Measurements from ENCODE around the gene TEX11. TPM values are rescaled to one million over a fixed set of nuclear protein-coding genes. Genes with fewer than 3 reads are reported as not detected.

Gene TEX11
- total and polyA plus RNA-seq, 2 of the 13 experiments (the other 11 are each of a cell fraction or from before 2014, with no cell fraction given), result not detected

DNA sequence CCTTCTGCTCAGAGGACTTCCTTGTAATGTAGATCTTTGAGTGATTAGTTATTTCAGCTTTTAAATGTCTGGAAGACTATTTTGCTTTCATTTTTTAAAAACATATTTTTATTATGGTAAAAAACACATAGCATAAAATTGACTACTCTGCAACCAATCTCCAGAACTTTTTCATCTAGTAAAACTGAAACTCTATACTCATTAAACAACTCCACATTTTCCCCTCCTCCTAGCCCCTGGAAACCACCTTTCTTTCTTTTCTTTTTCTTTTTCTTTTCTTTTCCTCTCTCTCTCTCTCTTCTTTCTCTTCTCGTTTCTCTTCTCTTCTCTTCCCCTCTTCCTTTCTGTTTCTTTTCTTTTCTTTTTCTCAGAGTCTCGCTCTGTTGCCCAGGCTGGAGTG, 233.2 kb downstream of the TEX11 start (continued):
- TF ChIP-seq, protein P1, sequence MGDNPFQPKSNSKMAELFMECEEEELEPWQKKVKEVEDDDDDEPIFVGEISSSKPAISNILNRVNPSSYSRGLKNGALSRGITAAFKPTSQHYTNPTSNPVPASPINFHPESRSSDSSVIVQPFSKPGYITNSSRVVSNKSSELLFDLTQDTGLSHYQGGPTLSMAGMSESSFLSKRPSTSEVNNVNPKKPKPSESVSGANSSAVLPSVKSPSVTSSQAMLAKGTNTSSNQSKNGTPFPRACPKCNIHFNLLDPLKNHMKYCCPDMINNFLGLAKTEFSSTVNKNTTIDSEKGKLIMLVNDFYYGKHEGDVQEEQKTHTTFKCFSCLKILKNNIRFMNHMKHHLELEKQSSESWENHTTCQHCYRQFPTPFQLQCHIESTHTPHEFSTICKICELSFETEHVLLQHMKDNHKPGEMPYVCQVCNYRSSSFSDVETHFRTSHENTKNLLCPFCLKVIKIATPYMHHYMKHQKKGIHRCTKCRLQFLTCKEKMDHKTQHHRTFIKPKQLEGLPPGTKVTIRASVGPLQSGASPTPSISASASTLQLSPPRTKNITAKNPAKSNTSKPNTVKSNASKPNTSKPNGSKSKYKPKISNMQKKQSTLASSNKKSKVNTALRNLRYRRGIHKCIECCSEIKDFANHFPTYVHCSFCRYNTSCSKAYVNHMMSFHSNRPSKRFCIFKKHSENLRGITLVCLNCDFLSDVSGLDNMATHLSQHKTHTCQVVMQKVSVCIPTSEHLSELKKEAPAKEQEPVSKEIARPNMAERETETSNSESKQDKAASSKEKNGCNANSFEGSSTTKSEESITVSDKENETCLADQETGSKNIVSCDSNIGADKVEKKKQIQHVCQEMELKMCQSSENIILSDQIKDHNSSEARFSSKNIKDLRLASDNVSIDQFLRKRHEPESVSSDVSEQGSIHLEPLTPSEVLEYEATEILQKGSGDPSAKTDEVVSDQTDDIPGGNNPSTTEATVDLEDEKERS (CRISPR knock-in tag; IDR thresholded peaks at IDR 0.05), result no peak
- TF ChIP-seq, protein P2, sequence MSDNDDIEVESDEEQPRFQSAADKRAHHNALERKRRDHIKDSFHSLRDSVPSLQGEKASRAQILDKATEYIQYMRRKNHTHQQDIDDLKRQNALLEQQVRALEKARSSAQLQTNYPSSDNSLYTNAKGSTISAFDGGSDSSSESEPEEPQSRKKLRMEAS (IDR thresholded peaks at IDR 0.05), result no peak
- TF ChIP-seq, protein P3, sequence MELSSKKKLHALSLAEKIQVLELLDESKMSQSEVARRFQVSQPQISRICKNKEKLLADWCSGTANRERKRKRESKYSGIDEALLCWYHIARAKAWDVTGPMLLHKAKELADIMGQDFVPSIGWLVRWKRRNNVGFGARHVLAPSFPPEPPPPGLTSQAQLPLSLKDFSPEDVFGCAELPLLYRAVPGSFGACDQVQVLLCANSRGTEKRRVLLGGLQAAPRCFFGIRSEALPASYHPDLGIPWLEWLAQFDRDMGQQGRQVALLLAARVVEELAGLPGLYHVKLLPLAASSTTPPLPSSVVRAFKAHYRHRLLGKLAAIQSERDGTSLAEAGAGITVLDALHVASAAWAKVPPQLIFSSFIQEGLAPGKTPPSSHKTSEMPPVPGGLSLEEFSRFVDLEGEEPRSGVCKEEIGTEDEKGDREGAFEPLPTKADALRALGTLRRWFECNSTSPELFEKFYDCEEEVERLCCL (CRISPR knock-in tag; IDR thresholded peaks at IDR 0.05; ENCODE audit: borderline replicate concordance), result no peak
- TF ChIP-seq ZFP82 (CRISPR knock-in tag; IDR thresholded peaks at IDR 0.05; ENCODE audit: borderline replicate concordance) (no peak), CBX2 (IDR thresholded peaks at IDR 0.05; ENCODE audit: low read depth, low read length) (no peak), CBX2 (CRISPR knock-in tag; IDR thresholded peaks at IDR 0.05; ENCODE audit: low read depth) (no peak)

DNA sequence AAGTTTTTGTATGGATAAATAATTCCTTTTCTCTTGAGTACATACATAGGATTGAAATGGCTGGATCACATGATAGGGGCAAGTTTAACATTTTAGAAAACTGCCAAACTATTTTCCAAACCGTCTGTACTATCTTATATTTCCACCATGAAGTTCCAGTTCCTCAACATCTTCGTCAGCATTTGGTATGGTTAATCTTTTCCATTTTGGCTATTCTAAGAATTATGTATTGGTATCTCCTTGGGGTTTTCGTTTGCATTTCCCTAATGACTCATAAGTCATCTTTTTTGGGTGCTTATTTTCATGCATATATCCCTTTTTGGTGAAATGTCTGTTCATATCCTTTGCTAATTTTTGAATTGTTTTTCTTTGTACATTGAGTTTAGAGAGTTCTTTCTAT, 236.2 kb downstream of the TEX11 start:
- no peak overlapping the region for H3K9ac ChIP-seq (ENCODE audit: insufficient read depth, low read depth, low read length)
- H3K9me3 ChIP-seq (ENCODE audit: low read length), result no peaks in the 10 kb centered on the region
- no peaks in the 10 kb centered on the region for H3K27me3 ChIP-seq (ENCODE audit: control insufficient read depth in 1 of 2, insufficient read depth in 2 of 2, low read length in 2 of 2)
- ChIA-PET CTCF (ENCODE audit: low intra/inter-chr PET ratio, low total read pairs) (no interaction called here), POLR2A (no interaction called here)
- H2AFZ ChIP-seq (ENCODE audit: low read length), result no peak overlapping the region
- in situ Hi-C loops (cut with HindIII; ENCODE audit: extremely low pct_ligation_motif_present, low pct_unique_long_range_greater_than_20kb) (no loop called here), intact Hi-C loops (cut with micrococcal nuclease; ENCODE audit: unreplicated experiment) (no loop called here)
- no peaks in the 10 kb centered on the region for H4K20me1 ChIP-seq (ENCODE audit: insufficient read depth, low read length)
- ATAC-seq (no peak), DNase-seq (ENCODE audit: low spot score) (no peak), FAIRE-seq (no peak)
- no peaks in the 10 kb centered on the region for H3K4me1 ChIP-seq (ENCODE audit: insufficient read depth, low read length)
- H3K36me3 ChIP-seq (replicated peaks in 1 of 2; ENCODE audit: control insufficient read depth in 1 of 2, insufficient read depth in 2 of 2, low read length in 2 of 2), result no peaks in the 10 kb centered on the region
- no peak overlapping the region for H3K4me3 ChIP-seq (replicated peaks in 1 of 3; ENCODE audit: insufficient read depth in 1 of 3, low read depth in 2 of 3, low read length in 3 of 3)
- BruUV-seq (replicated peaks), result no TSS peak
- WGBS (ENCODE audit: low lambda C conversion rate), result 2% methylated on average over 3 of the region's 3 CpGs
- no peaks in the 10 kb centered on the region for H3K79me2 ChIP-seq (ENCODE audit: insufficient read depth, low read length)
- no peak overlapping the region for H3K4me2 ChIP-seq (ENCODE audit: low read depth, low read length)
- no peak overlapping the region for H3K27ac ChIP-seq (ENCODE audit: extremely low read length, insufficient read depth, low read length)
- TF ChIP-seq TARDBP (CRISPR knock-in tag; IDR thresholded peaks at IDR 0.05) (no peak), NR2F1 (CRISPR knock-in tag; IDR thresholded peaks at IDR 0.05) (no peak), NRL (CRISPR knock-in tag; IDR thresholded peaks at IDR 0.05; ENCODE audit: borderline replicate concordance) (no peak), ZFP62 (CRISPR knock-in tag; IDR thresholded peaks at IDR 0.05) (no peak), ETV6 (CRISPR knock-in tag; conservative IDR thresholded peaks at IDR 0.05) (no peak), PLRG1 (conservative IDR thresholded peaks at IDR 0.05) (no peak), ZFP90 (CRISPR knock-in tag; IDR thresholded peaks at IDR 0.05; ENCODE audit: borderline replicate concordance) (no peak), ZSCAN30 (CRISPR knock-in tag; IDR thresholded peaks at IDR 0.05) (no peak)
- TF ChIP-seq, protein P4, sequence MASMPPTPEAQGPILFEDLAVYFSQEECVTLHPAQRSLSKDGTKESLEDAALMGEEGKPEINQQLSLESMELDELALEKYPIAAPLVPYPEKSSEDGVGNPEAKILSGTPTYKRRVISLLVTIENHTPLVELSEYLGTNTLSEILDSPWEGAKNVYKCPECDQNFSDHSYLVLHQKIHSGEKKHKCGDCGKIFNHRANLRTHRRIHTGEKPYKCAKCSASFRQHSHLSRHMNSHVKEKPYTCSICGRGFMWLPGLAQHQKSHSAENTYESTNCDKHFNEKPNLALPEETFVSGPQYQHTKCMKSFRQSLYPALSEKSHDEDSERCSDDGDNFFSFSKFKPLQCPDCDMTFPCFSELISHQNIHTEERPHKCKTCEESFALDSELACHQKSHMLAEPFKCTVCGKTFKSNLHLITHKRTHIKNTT (CRISPR knock-in tag; IDR thresholded peaks at IDR 0.05), result no peak
- TF ChIP-seq, protein P5, sequence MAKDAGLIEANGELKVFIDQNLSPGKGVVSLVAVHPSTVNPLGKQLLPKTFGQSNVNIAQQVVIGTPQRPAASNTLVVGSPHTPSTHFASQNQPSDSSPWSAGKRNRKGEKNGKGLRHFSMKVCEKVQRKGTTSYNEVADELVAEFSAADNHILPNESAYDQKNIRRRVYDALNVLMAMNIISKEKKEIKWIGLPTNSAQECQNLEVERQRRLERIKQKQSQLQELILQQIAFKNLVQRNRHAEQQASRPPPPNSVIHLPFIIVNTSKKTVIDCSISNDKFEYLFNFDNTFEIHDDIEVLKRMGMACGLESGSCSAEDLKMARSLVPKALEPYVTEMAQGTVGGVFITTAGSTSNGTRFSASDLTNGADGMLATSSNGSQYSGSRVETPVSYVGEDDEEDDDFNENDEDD (CRISPR knock-in tag; IDR thresholded peaks at IDR 0.05; ENCODE audit: borderline replicate concordance), result no peak
- TF ChIP-seq, protein P6, sequence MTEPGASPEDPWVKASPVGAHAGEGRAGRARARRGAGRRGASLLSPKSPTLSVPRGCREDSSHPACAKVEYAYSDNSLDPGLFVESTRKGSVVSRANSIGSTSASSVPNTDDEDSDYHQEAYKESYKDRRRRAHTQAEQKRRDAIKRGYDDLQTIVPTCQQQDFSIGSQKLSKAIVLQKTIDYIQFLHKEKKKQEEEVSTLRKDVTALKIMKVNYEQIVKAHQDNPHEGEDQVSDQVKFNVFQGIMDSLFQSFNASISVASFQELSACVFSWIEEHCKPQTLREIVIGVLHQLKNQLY (CRISPR knock-in tag; IDR thresholded peaks at IDR 0.05), result no peak
